ENCODE results near the gene SFSWAP. TPM values are rescaled to one million over a fixed set of nuclear protein-coding genes. Genes with fewer than 3 reads are reported as not detected.

SFSWAP gene
- total and polyA plus RNA-seq, 2 experiments from 2014 or later, result 16.3 to 17.6 TPM

DNA sequence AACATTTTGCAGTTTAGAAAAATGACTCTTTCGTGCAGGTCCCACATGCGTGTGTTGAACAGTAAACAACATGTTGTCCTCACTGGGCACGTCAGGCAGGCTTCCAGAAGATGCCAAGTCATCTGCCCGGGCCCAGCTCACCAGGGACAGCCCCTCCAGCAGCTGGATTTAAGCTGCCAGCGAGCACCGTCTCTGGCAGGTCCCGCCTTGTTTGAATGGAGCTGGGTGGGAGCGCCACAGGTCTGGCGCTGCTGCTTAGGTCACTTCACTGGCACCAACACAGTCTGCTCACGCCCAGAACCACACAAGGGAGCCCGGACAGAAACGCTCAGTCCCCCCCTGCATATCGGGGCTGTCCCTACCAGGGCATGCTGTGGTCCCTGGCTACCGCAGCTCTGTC lies 84.2 kb downstream of the SFSWAP start:
- H3K4me2 ChIP-seq (ENCODE audit: unreplicated experiment), result no peak overlapping the region
- no peak for DNase-seq
- peaks cover 13% of the 10 kb centered on the region for H3K4me1 ChIP-seq (ENCODE audit: insufficient read depth)
- H3K9me2 ChIP-seq (ENCODE audit: insufficient read depth), result no peaks in the 10 kb centered on the region
- no peak overlapping the region for H3K9ac ChIP-seq
- H4K20me1 ChIP-seq (ENCODE audit: insufficient read depth), result no peaks in the 10 kb centered on the region
- H3K9me3 ChIP-seq (ENCODE audit: low read depth), result no peaks in the 10 kb centered on the region
- in situ Hi-C loops (cut with MboI), result no loop called here
- WGBS, 2 experiments (ENCODE audit: low coverage in 1 of 2, low lambda C conversion rate in 2 of 2, missing lambda C conversion rate in 2 of 2), result 76 to 80% methylated on average over 14 of the region's 14 CpGs
- H3K27me3 ChIP-seq (replicated peaks; ENCODE audit: insufficient read depth), result no peaks in the 10 kb centered on the region
- peaks cover 18% of the 10 kb centered on the region for H3K36me3 ChIP-seq (ENCODE audit: low read depth)
- no peak for TF ChIP-seq EZH2 (IDR thresholded peaks at IDR 0.05; ENCODE audit: insufficient read depth, poor library complexity, severe bottlenecking)
- TF ChIP-seq EZH2phosphoT487 (IDR thresholded peaks at IDR 0.05; ENCODE audit: insufficient read depth, low read depth), result no peak
- H3F3A ChIP-seq (ENCODE audit: insufficient read depth), result peaks cover 12% of the 10 kb centered on the region; the same call in 1 of the 2 replicates
- H3K79me2 ChIP-seq (ENCODE audit: insufficient read depth), result peaks cover 7% of the 10 kb centered on the region; the same call in 1 of the 2 replicates
- H3K27ac ChIP-seq, result no peak overlapping the region
- no peak overlapping the region for H3K4me3 ChIP-seq
- H2AFZ ChIP-seq, result no peak overlapping the region

DNA sequence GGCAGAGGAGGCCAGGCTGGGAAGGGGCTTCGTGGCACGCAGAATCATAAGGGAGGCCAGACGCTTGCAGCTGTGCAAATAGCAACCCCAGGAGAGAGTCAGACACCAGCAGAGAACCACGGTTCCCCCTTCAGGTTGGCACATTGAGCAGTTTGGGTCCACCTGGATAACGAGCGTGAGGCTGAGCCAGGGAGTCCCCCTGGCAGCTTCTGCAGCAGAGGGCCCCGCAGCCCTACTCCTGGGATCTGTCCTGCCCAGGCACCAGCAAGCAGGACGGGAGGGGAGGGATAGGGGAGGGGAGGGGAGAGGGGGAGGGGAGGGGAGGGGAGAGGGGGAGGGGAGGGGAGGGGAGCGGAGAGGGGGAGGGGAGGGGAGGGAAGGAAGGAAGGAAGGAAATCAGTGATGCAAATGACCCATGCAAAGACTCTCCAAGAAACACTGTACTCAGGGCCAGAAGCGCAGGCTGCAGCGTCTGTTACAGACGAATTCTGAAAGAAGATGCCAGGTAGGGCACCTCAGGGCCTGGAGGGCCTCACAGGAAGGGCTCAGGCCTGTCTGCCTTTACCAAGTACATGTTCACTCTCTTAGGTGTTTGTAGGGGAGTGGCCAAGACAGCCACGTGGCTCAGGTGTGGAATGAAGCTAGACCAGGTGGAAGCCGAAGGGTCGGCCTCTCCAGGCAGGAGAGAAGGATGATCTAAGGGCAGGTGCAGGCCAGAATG lies 85.0 kb downstream of the SFSWAP start:
- Histone ChIP-seq H3K27me3 (replicated peaks; ENCODE audit: insufficient read depth) (no peaks in the 10 kb centered on the region), H3K36me3 (ENCODE audit: low read depth) (peaks cover 10% of the 10 kb centered on the region), H2AFZ (no peak overlapping the region), H4K20me1 (ENCODE audit: insufficient read depth) (no peaks in the 10 kb centered on the region), H3K4me2 (ENCODE audit: unreplicated experiment) (no peak overlapping the region), H3F3A (ENCODE audit: insufficient read depth) (peaks cover 12% of the 10 kb centered on the region; the same call in 1 of the 2 replicates), H3K27ac (no peak overlapping the region), H3K9ac (no peak overlapping the region), H3K9me3 (ENCODE audit: low read depth) (no peaks in the 10 kb centered on the region), H3K9me2 (ENCODE audit: insufficient read depth) (no peaks in the 10 kb centered on the region), H3K4me3 (no peak overlapping the region), H3K4me1 (ENCODE audit: insufficient read depth) (peaks cover 13% of the 10 kb centered on the region), H3K79me2 (ENCODE audit: insufficient read depth) (no peaks in the 10 kb centered on the region)
- in situ Hi-C loops (cut with MboI), result no loop called here
- DNase-seq, result no peak
- no peak for TF ChIP-seq EZH2phosphoT487 (IDR thresholded peaks at IDR 0.05; ENCODE audit: insufficient read depth, low read depth)
- TF ChIP-seq EZH2 (IDR thresholded peaks at IDR 0.05; ENCODE audit: insufficient read depth, poor library complexity, severe bottlenecking), result no peak
- 79 to 82% methylated on average over 13 to 14 of the region's 15 CpGs for WGBS, 2 experiments (ENCODE audit: low coverage in 1 of 2, low lambda C conversion rate in 2 of 2, missing lambda C conversion rate in 2 of 2)

- Histone ChIP-seq H3K36me3 (ENCODE audit: low read depth) (peaks cover 5% of the 10 kb centered on the region), H3F3A (ENCODE audit: insufficient read depth) (peaks cover 12% of the 10 kb centered on the region; the same call in 1 of the 2 replicates), H3K4me2 (ENCODE audit: unreplicated experiment) (no peak overlapping the region), H3K9me3 (ENCODE audit: low read depth) (no peaks in the 10 kb centered on the region), H3K27ac (no peak overlapping the region), H2AFZ (no peak overlapping the region), H3K4me1 (ENCODE audit: insufficient read depth) (peaks cover 13% of the 10 kb centered on the region), H3K79me2 (ENCODE audit: insufficient read depth) (no peaks in the 10 kb centered on the region), H3K27me3 (replicated peaks; ENCODE audit: insufficient read depth) (no peaks in the 10 kb centered on the region), H3K9ac (no peak overlapping the region), H4K20me1 (ENCODE audit: insufficient read depth) (no peaks in the 10 kb centered on the region), H3K4me3 (no peak overlapping the region), H3K9me2 (ENCODE audit: insufficient read depth) (no peaks in the 10 kb centered on the region)
- in situ Hi-C loops (cut with MboI), result no loop called here
- no peak for TF ChIP-seq EZH2 (IDR thresholded peaks at IDR 0.05; ENCODE audit: insufficient read depth, poor library complexity, severe bottlenecking)
- TF ChIP-seq EZH2phosphoT487 (IDR thresholded peaks at IDR 0.05; ENCODE audit: insufficient read depth, low read depth), result no peak
- DNase-seq, result no peak
- WGBS, 2 experiments (ENCODE audit: low coverage in 1 of 2, low lambda C conversion rate in 2 of 2, missing lambda C conversion rate in 2 of 2), result 96 to 97% methylated on average over 6 of the region's 6 CpGs
These were observed 85.5 kb downstream of the SFSWAP start for GRCh38 chr12:131796411-131796736.

- Histone ChIP-seq H3K9me2 (ENCODE audit: insufficient read depth) (no peaks in the 10 kb centered on the region), H4K20me1 (ENCODE audit: insufficient read depth) (no peaks in the 10 kb centered on the region), H3K4me3 (no peak overlapping the region), H3K4me2 (ENCODE audit: unreplicated experiment) (no peak overlapping the region), H3K27me3 (replicated peaks; ENCODE audit: insufficient read depth) (no peaks in the 10 kb centered on the region), H3K9ac (no peak overlapping the region), H3K27ac (no peak overlapping the region), H3K36me3 (ENCODE audit: low read depth) (no peaks in the 10 kb centered on the region; the same call in 1 of the 2 replicates), H3K9me3 (ENCODE audit: low read depth) (no peaks in the 10 kb centered on the region), H3K79me2 (ENCODE audit: insufficient read depth) (no peaks in the 10 kb centered on the region), H3K4me1 (ENCODE audit: insufficient read depth) (peaks cover 13% of the 10 kb centered on the region), H3F3A (ENCODE audit: insufficient read depth) (peaks cover 12% of the 10 kb centered on the region; the same call in 1 of the 2 replicates), H2AFZ (no peak overlapping the region)
- in situ Hi-C loops (cut with MboI), result no loop called here
- no peak for DNase-seq
- TF ChIP-seq EZH2 (IDR thresholded peaks at IDR 0.05; ENCODE audit: insufficient read depth, poor library complexity, severe bottlenecking) (no peak), EZH2phosphoT487 (IDR thresholded peaks at IDR 0.05; ENCODE audit: insufficient read depth, low read depth) (no peak)
- 91 to 93% methylated on average over 28 of the region's 28 CpGs for WGBS, 2 experiments (ENCODE audit: low coverage in 1 of 2, low lambda C conversion rate in 2 of 2, missing lambda C conversion rate in 2 of 2)
These were observed 86.1 kb downstream of the SFSWAP start for GRCh38 chr12:131796754-131797587.

All from GM23248 (cell line).